Thymus (tissue), 11 donors: ENCODE data around the gene SCO2. TPM values are rescaled to one million over a fixed set of nuclear protein-coding genes. Genes with fewer than 3 reads are reported as not detected.
A peak's percentile ranks its signal among the peaks of the same experiment; 100 is the strongest.
"Not testable (repeated sequence)": the region's sequence is repeated elsewhere in the genome, so short reads cannot be mapped to it uniquely, and the experiment has no call there.

Source experiments
- DNase-seq, 9 donors: peaks; one replicate each; pipeline ENCODE4 v3.0.0-alpha.2; 2013; ENCODE audit warnings: low spot score in 9 of 9, low read depth in 6 of 9, missing footprints in 1 of 9
- H3K27ac ChIP-seq, 2 donors: one replicate each; pipeline ENCODE4 v1.5.1; 2013; ENCODE audit warnings: control low read depth in 1 of 2, low read depth in 1 of 2, low read length in 1 of 2, mild to moderate bottlenecking in 1 of 2, moderate library complexity in 1 of 2
- H3K27me3 ChIP-seq, 2 donors: one replicate each; pipeline ENCODE4 v1.5.1; 2013; ENCODE audit warnings: low read length in 1 of 2; ENCODE audit not compliant: control insufficient read depth in 2 of 2, insufficient read depth in 1 of 2
- H3K36me3 ChIP-seq, 2 donors: one replicate each; pipeline ENCODE4 v1.5.1; 2013; ENCODE audit warnings: low read length in 1 of 2, mild to moderate bottlenecking in 1 of 2, moderate library complexity in 1 of 2; ENCODE audit not compliant: control insufficient read depth in 2 of 2, insufficient read depth in 2 of 2
- H3K4me1 ChIP-seq, 2 donors: one replicate each; pipeline ENCODE4 v1.5.1; 2013; ENCODE audit warnings: low read length in 2 of 2; ENCODE audit not compliant: control insufficient read depth in 2 of 2, insufficient read depth in 2 of 2
- H3K4me3 ChIP-seq, 2 donors: one replicate each; pipeline ENCODE4 v1.5.1; 2013; ENCODE audit warnings: low read length in 2 of 2, control low read depth in 1 of 2, mild to moderate bottlenecking in 1 of 2
- H3K9me3 ChIP-seq, 2 donors: one replicate each; pipeline ENCODE4 v1.5.1; 2013; ENCODE audit warnings: low read length in 1 of 2, mild to moderate bottlenecking in 1 of 2; ENCODE audit not compliant: control insufficient read depth in 2 of 2, insufficient read depth in 1 of 2
- WGBS: extraction: QIAGEN DNeasy Blood & Tissue Kit; methylation state at CpG from one replicate; pipeline ENCODE4 v1.1.7; 2013; 5-methylcytosine and 5-hydroxymethylcytosine counted together
- polyA plus RNA-seq: library from polyadenylated mRNA; stranded (reverse); fragments of 200-250 nt; gene quantifications from one replicate; pipeline ENCODE4 v1.2.3, GENCODE V29; 2013
- total RNA-seq: library from RNA; stranded (reverse); fragments of 120-200 nt; gene quantifications from one replicate; pipeline ENCODE4 v1.2.4, GENCODE V29; 2013
- donor health status: healthy.

The SCO2 gene
- total and polyA plus RNA-seq, 2 donors: 3.5 to 9.8 TPM

- peaks cover 16 to 18% of the 10 kb centered on the region in 2 donors for H3K4me1 ChIP-seq
- WGBS: 13% methylated on average over 19 of the region's 19 CpGs
- H3K27ac ChIP-seq: peak overlapping the region; percentile 65 to 92
- H3K27me3 ChIP-seq: peaks cover 22 to 33% of the 10 kb centered on the region in 2 donors
- H3K4me3 ChIP-seq: peak overlapping the region; percentile 63 to 86
- peaks cover 1 to 12% of the 10 kb centered on the region in 2 donors for H3K9me3 ChIP-seq
- H3K36me3 ChIP-seq: peaks cover 39 to 41% of the 10 kb centered on the region in 2 donors
- DNase-seq: no peak
Measured at GRCh38 chr22:50524676-50525103, 708 bp downstream of the SCO2 start.

- Histone ChIP-seq H3K27ac (no peak overlapping the region), H3K4me3 (peak overlapping the region; percentile 63 to 86), H3K4me1 (peaks cover 16 to 18% of the 10 kb centered on the region in 2 donors), H3K27me3 (peaks cover 15 to 27% of the 10 kb centered on the region in 2 donors), H3K9me3 (peaks cover 1 to 8% of the 10 kb centered on the region in 2 donors), H3K36me3 (peaks cover 45 to 47% of the 10 kb centered on the region in 2 donors)
- no peak for DNase-seq
- WGBS: 92% methylated on average over 25 of the region's 25 CpGs
Measured at GRCh38 chr22:50523806-50524675, 1.4 kb downstream of the SCO2 start.

GRCh38 chr22:50523458-50523805, 2.0 kb downstream of the SCO2 start:
- no peak overlapping the region for H3K4me3 ChIP-seq
- no peak overlapping the region for H3K27ac ChIP-seq
- peaks cover 0 to 2% of the 10 kb centered on the region in 2 donors for H3K9me3 ChIP-seq
- DNase-seq: no peak
- peaks cover 9 to 21% of the 10 kb centered on the region in 2 donors for H3K27me3 ChIP-seq
- peaks cover 51 to 53% of the 10 kb centered on the region in 2 donors for H3K36me3 ChIP-seq
- H3K4me1 ChIP-seq: peaks cover 16 to 18% of the 10 kb centered on the region in 2 donors
- 96% methylated on average over 16 of the region's 16 CpGs for WGBS

DNA sequence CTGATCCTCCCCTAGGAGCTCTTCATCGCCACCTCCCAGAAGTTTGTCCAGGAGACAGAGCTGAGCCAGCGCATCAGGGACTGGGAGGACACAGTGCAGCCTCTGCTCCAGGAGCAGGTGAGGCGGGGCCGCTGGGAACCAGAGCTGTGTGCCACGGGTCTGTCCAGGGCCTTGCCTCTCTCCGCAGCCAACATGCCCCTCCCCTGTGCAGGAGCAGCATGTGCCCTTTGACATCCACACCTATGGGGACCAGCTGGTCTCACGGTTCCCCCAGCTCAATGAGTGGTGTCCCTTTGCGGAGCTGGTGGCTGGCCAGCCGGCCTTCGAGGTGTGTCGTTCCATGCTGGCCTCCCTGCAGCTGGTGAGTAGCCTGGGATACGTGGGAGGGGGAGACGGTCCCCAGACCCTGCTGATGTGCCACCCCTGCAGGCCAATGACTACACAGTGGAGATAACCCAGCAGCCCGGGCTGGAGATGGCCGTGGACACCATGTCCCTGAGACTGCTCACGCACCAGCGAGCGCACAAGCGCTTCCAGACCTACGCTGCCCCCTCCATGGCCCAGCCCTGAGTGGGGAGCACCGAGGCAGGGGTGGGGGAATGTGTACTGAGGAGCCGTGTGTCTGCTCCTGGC, 2.5 kb downstream of the SCO2 start:
- Histone ChIP-seq H3K27ac (no peak overlapping the region), H3K36me3 (peaks cover 55 to 56% of the 10 kb centered on the region in 2 donors), H3K4me1 (peaks cover 16 to 18% of the 10 kb centered on the region in 2 donors)

DNA sequence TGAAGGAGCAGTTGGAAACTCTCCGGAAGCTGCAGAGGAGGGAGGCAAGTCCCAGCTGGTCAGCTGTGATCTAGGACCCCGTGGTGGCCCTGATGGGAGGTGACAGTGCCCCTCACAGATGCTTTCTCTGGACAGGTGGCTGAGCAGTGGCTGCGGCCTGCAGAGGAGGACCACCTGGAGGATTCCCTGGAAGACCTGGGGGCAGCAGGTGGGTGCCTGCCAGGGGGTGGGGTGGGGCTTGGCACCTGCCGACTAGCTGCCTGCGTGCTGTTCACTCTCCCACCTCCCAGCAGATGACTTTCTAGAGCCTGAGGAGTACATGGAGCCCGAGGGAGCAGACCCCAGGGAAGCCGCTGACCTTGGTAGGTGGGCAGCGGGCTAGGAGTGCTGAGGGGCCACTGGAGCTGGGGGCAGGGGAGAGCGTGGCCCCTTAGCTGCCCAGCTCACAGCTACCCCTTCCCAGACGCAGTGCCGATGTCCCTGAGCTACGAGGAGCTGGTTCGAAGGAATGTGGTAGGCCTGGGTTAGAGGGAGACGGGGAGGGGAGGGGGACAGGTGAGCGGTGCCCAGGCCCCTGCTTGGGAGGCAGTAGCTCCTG, 3.1 kb downstream of the SCO2 start:
- no peaks in the 10 kb centered on the region for H3K9me3 ChIP-seq
- no peak overlapping the region for H3K27ac ChIP-seq
- H3K36me3 ChIP-seq: peaks cover 61% of the 10 kb centered on the region in 2 donors
- 94% methylated on average over 15 of the region's 15 CpGs for WGBS
- DNase-seq: no peak
- peaks cover 16 to 18% of the 10 kb centered on the region in 2 donors for H3K4me1 ChIP-seq
- H3K27me3 ChIP-seq: peaks cover 2 to 10% of the 10 kb centered on the region in 2 donors
- H3K4me3 ChIP-seq: no peak overlapping the region

More for the DNA sequence above, 2.5 kb downstream of the SCO2 start:
- Histone ChIP-seq H3K27me3 (peaks cover 4 to 16% of the 10 kb centered on the region in 2 donors), H3K9me3 (no peaks in the 10 kb centered on the region), H3K4me3 (no peak overlapping the region)
- no peak for DNase-seq
- WGBS: 96% methylated on average over 22 of the region's 22 CpGs

GRCh38 chr22:50521710-50522109, 3.7 kb downstream of the SCO2 start:
- no peak for DNase-seq
- 97% methylated on average over 10 of the region's 10 CpGs for WGBS
- H3K36me3 ChIP-seq: peaks cover 67% of the 10 kb centered on the region in 2 donors
- H3K9me3 ChIP-seq: no peaks in the 10 kb centered on the region
- no peak overlapping the region for H3K27ac ChIP-seq
- H3K4me3 ChIP-seq: no peak overlapping the region
- H3K4me1 ChIP-seq: peaks cover 13 to 15% of the 10 kb centered on the region in 2 donors
- H3K27me3 ChIP-seq: peaks cover 0 to 4% of the 10 kb centered on the region in 2 donors

GRCh38 chr22:50520826-50521453, 4.5 kb downstream of the SCO2 start:
- Histone ChIP-seq H3K27ac (no peak overlapping the region), H3K4me3 (no peak overlapping the region), H3K27me3 (no peaks in the 10 kb centered on the region), H3K4me1 (peaks cover 10 to 12% of the 10 kb centered on the region in 2 donors), H3K9me3 (no peaks in the 10 kb centered on the region), H3K36me3 (peaks cover 75% of the 10 kb centered on the region in 2 donors)
- 96% methylated on average over 13 of the region's 13 CpGs for WGBS
- DNase-seq: no peak

- Histone ChIP-seq H3K36me3 (peaks cover 78 to 79% of the 10 kb centered on the region in 2 donors), H3K4me1 (peaks cover 10 to 12% of the 10 kb centered on the region in 2 donors)
- not testable (repeated sequence) for DNase-seq, H3K4me3 ChIP-seq, H3K27me3 ChIP-seq, H3K27ac ChIP-seq, H3K9me3 ChIP-seq
- 99% methylated on average over 8 of the region's 8 CpGs for WGBS
Measured at GRCh38 chr22:50520184-50520583, 5.2 kb downstream of the SCO2 start.
